HFF-Myc (cell line): ENCODE measurements around the gene CDH13.

Experiments used
- DNase-seq: peaks from one replicate; pipeline ENCODE4 v3.0.0-alpha.2; 2011; ENCODE audit warnings: low read depth; ENCODE audit errors: extremely low read depth
- H3K4me3 ChIP-seq: replicated peaks from 2 replicates; pipeline ENCODE4 v1.5.1; 2011; ENCODE audit warnings: low read depth, mild to moderate bottlenecking, control low read depth, low read length
- TF ChIP-seq, protein P1 (sequence below): IDR thresholded peaks from 2 replicates; pipeline ENCODE4 v1.5.1; 2012; ENCODE audit warnings: mild to moderate bottlenecking, low read depth, low read length, control low read depth; ENCODE audit errors: missing control alignments

CDH13 gene

DNA sequence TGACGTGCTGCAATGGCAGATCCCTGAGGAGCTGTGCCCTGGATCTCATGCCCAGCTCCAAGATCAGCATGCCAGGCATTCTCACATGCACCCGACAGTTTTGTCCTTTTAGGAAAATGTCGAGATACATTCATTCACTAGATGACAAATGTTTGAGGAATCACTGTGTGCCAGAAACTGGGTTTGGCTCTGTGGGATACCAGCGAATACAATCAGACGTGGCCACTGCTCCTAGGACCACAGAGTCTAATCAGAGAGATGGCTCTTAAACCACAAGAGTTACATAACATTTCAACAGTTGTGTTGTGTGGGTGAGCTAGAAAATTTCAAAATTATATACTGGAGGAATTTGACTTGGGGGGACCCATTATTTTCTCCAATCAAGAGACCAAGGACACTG, 579.7 kb downstream of the CDH13 start:
- no peak for DNase-seq
- no peak overlapping the region for H3K4me3 ChIP-seq
- TF ChIP-seq, protein P1, sequence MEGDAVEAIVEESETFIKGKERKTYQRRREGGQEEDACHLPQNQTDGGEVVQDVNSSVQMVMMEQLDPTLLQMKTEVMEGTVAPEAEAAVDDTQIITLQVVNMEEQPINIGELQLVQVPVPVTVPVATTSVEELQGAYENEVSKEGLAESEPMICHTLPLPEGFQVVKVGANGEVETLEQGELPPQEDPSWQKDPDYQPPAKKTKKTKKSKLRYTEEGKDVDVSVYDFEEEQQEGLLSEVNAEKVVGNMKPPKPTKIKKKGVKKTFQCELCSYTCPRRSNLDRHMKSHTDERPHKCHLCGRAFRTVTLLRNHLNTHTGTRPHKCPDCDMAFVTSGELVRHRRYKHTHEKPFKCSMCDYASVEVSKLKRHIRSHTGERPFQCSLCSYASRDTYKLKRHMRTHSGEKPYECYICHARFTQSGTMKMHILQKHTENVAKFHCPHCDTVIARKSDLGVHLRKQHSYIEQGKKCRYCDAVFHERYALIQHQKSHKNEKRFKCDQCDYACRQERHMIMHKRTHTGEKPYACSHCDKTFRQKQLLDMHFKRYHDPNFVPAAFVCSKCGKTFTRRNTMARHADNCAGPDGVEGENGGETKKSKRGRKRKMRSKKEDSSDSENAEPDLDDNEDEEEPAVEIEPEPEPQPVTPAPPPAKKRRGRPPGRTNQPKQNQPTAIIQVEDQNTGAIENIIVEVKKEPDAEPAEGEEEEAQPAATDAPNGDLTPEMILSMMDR = no peak

DNA sequence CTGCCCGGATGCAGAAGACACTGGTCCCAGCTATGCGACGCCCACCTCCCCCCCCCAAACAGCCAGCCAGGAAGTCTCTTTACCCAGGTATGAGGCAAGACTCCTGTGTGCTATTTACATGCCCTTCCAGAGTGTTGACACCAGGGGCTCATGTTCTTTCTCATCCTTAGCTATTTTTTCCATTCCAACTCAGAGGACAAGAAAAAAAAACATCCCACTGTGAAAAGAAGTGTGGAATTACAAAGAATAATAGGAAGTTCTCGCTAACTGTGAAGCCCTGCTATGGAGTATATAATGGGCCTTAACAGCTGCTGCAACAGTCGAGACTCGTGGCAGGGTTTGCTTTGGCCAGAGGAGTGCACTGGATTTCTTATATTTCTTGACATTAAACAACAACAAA, 584.9 kb downstream of the CDH13 start:
- TF ChIP-seq, protein P1 = no peak
- DNase-seq = no peak
- H3K4me3 ChIP-seq = no peak overlapping the region

DNA sequence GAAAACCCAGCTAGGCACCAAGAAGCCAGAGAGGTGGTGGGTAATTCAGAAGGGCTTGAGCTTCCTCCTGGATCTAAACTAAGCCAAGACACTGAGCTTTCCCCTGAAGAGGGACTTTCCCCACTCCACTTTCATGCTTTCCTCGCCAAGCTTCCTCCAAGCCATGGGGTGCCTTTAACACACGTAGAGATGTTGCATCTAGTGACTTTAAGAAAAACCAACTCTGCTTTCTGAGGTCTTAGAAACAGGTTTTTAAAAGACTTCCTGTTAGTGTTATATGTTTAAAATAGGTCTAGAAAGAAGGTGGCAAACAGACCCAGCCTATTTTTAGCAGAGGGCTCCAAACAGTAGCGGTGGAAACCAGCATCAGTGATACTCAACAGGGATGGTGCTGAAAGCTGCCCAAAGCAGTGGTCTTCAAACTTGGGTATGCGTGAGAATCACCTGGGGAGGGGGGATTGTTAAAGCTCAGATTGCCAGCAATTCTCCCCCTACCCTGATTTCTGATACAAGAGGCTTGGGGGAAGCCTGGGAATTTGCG, 585.6 kb downstream of the CDH13 start:
- DNase-seq = no peak
- TF ChIP-seq, protein P1 = no peak
- no peak overlapping the region for H3K4me3 ChIP-seq

DNA sequence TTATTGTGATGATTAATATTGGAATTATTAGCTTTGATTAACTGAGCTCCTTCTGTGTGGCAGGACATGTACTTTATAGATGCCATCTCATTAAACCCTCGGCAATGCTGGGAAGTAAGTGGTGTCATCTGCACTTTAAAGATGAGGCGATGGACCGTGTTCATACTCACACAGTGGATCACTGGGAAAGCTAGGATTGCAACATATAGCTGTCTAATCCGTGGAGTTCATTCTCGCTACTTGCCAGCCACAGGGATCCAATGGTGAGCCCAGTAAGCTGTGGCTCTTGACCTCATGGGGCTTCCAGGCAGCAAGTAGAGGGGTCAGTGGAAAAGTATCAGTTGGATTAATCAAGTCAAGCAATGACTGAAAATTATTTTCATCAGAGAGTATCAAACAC, 587.9 kb downstream of the CDH13 start:
- TF ChIP-seq, protein P1 = no peak
- H3K4me3 ChIP-seq = no peak overlapping the region
- DNase-seq = no peak

DNA sequence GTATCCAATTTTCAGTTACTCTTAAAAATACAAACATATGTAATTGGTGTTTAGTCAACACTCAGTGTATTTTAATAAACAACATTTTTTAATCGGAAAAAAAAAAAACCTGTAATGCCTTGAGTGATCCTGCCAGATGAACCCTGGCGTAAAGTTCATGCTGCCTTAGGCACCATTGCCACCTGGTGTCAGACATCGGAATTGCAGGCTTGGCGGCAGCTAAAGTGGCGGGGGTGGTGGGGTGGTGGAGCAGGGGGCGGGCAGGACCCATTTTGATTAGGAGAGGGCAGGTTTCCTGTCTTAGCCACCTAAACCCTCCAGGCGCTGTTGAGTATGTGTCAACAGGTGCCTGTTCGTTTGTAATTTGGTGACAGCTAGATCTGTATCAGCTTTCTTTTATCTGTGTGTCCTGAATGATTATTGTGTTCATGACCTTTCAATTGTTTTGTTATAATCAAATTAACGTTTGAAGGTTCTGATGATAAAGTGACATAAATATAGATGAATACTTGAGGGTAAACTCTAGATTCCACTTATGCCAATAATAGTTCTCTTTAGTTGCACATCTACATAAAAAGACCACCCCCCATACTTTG, 588.7 kb downstream of the CDH13 start:
- peak; percentile 29 for DNase-seq
- H3K4me3 ChIP-seq = no peak overlapping the region

DNA sequence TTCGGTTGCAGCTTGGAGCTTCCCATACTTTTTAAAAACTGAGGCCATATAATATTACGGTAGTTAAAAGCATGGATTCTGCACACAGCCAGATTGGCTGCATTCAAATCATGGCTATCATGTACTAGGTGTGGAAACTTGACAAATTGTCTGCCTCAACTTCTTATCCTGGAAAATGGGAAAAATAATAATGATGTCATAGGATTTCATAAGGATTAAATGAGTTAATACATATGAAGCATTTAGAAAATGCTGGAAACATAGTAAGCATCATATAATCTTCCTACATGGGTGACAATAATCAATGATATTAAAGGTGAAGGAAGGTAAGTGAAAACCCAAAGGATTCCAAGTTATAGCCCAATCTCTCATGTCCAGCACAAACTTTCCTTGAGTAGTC, 592.5 kb downstream of the CDH13 start:
- TF ChIP-seq, protein P1 = no peak
- DNase-seq = no peak

More for the DNA sequence above, 588.7 kb downstream of the CDH13 start:
- TF ChIP-seq, protein P1 = peak; percentile 86

DNA sequence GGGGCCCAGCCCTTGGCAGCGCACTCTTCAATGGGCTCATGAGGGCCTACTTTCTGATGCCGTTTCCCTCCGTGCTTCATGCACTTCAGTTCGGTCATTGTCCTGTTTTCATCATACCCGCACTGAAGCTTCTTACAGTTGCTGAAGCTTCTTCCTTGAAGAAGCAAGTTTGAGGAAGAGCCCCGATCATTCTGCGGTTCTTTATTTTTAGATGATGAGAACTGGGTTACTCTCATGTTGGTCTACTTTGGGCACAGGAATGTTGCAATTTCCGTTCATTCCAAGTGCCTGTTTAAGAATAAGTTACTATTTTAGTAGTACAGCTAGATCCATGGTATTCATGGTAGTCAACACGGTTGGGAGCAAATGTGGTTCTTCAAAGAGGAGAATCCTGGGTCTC, 593.3 kb downstream of the CDH13 start:
- H3K4me3 ChIP-seq = no peak overlapping the region
- no peak for DNase-seq
- TF ChIP-seq, protein P1 = no peak

More for the DNA sequence above, 592.5 kb downstream of the CDH13 start:
- no peak overlapping the region for H3K4me3 ChIP-seq
